Amniotic stem cell (primary cell): ENCODE results near the gene STIM1.
"Not testable (repeated sequence)": the region's sequence is repeated elsewhere in the genome, so short reads cannot be mapped to it uniquely, and the experiment has no call there.

Experiments used
- DNase-seq: peaks from one replicate; lab custom pipeline; 2025; lab: John Stamatoyannopoulos, UW

STIM1 gene

DNA sequence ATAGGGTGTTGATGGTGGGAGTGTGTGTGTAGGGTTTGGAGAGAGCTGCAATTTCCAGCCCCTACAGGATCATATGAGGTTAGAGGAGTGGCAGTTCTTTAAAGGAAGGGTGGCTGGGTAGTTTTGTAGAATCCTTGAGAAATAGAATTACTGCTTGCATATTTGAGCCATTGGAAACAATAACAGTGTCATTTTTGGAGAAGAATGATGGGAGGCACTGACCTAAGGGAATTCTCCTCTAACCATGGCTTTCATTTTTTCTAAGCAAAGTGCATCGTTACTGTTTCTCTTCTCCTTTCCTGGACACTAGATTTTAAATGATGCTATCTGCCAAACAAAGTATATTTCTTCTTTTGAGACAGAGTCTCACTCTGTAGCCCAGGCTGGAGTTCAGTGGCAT is 172.3 kb downstream of the STIM1 start:
- no peak for DNase-seq

DNA sequence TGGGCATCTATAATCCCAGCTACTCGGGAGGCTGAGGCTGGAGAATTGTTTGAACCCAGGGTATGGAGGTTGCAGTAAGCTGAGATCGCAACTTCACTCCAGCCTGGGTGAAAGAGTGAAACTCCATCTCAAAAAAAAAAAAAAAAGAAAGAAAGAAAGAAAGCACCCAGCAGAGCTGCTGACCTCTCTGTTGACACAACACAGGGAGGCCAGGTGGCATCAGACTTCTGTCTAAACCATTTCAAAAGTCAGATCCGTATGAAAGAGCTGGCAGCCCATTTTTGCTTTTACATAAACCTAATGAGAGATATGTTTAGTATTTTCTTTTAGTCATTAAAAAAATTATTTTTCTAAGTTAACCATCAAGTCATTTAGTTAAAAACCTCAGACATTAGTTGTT is 174.7 kb downstream of the STIM1 start:
- no peak for DNase-seq

DNA sequence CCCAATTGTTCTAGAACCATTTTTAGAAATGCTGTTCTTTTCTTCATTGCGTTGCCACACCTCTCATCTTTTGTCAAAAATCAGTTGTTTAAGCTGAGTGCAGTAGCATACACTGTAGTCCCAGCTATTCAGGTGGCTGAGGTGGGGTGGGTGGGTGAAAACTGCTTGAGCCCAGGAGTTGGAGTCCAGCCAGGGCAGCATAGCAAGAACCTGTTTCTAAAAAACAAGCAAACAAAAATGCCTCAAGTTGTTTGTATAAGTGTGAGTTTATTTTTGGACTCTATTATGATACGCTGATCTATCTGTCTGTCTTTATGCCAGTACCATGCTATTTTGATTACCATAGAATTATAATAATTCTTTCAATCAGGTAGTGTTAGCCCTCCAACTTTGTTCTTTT is 176.6 kb downstream of the STIM1 start:
- no peak for DNase-seq

DNA sequence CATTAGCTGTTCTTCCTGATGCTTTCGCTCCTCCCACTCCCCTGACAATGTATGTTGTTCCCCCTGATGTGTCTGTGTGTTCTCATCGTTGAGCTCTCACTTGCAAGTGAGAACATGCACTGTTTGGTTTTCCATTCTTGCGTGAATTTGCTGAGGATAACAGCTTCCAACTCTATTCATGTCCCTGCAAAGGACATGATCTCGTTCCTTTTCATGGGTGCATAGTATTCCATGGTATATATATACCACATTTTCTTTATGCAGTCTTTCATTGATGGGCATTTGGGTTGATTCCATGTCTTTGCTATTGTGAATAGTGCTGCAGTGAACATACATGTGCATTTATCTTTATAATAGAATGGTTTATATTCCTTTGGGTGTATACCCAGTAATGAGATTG is 180.5 kb downstream of the STIM1 start:
- no peak for DNase-seq

DNA sequence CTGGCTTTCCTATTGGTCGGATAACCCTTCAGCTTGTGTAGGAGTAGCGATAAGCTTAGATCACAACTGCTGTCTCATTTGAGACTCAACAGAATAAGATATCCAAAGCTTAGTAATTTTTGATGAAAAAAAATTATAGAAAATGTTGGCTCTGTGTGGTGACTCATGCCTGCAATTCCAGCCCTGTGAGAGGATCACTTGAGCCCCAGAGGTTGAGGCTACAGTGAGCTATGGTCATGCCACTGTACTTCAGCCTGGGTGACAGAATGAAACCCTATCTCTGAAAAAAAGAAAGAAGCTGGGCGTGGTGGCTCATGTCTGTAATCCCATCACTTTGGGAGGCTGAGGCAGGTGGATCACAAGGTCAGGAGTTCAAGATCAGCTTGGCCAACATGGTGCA is 183.5 kb downstream of the STIM1 start:
- DNase-seq, result no peak

DNA sequence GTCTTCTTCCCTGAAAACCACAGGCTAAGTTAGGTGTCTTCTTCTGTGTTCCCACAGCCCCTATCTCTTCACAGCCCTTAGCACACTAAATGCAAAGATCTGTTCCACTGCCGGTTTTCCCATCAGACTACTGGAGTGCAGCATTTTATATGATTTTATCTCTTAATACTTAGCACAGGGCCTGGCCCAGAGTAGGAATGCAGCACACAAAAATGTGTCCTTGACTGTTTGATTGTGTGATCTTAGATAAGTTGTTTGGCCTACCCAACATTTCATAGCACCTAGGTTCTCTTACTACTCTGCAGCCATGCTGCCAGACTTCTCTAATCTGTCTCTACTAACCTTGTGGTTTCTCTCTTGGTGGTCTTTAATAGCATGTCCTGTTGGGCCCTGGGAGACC is 185.0 kb downstream of the STIM1 start:
- no peak for DNase-seq

DNA sequence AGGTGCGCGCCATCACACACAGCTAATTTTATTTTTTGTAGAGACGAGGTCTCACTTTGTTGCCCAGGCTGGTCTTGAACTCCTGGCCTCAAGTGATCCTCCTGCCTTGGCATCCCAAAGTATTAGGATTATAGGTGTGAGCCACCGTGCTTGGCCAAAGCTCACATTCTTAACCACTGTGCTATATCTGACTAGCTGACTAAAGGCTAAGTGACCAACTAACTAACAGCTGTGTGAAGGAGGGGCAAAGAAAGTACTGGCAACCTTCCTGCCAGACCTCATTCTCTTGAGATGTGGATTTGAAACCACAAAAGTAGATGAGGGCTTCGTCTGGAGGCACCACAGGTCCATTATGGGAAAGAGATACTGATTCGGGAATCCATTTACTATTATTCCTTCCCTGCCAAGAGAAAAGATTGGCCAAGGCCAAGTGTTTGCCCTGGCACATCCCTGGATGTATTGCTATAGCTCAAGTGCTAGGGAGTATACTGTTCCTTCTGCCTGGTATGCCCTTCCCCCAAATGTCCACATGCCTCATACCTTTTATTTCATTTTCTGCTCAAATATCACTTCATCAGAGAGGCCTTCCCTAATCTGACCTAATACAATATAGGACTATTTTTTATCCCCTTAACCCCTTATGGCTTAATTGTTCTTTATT is 186.4 kb downstream of the STIM1 start:
- DNase-seq, result no peak

DNA sequence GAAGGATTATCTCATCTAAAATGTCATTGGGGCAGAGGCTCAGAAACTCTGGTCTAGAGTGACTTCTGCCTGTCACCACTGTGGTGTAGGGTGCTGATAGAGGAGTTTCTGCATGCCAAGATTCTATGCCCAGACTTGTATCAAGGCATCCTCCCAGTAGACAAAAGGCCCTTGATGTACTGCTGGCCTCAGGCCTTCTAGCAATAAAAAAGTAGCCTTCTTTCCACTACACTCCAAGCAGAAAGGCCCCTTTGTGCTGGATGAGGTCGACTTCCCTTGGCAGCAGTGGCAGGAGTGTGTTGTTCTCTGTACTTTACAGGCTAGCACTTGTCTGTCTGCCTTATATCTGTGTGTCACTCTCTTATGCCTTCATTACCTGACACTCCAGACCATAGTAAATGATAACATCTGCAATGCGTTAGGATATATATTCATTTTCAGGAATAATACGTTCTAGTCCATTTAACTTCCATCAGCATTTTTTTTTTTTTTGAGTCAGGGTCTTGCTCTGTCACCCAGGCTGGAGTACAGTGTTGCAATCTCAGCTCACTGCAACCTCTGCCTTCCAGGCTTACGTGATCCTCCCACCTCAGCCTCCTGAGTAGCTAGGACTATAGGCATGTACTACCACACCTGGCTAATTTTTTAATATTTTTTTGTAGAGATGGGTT is 189.6 kb downstream of the STIM1 start:
- DNase-seq, result no peak

DNA sequence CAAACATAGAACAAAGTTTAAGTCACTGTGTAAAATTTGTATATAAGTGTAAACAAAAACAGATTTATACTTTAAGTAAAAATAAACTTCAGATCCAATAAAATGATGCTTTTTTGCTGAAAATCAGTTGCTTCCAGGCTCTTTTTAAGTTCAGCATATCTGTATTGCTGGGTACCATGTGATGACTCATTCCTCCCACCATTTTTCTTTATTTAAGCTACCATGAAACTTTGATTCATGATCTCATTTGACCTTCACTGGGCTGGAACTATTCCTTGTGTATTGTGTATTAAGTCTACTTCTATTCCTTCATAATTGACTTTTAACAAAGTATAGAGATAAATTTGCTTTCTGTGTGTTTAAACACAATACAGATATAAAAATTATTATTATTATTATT is 192.9 kb downstream of the STIM1 start:
- no peak for DNase-seq

DNA sequence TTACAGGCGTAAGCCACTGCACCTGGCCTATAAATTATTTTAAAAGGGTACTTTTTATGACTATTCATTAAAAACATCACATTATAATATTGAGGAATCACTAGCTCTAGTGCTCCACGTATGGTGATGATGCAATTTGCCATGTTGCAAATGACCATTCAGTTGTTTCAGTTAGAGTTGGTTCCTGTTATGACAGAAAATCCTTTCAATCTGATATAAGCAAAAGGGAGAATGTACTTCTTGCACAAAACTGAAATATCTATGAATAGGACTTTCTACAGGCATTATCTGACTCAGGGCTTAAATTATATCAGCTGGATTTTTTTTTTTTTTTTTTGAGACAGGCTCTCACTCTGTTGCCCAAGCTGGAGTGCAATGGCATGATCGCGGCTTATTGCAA is 193.5 kb downstream of the STIM1 start:
- no peak for DNase-seq

DNA sequence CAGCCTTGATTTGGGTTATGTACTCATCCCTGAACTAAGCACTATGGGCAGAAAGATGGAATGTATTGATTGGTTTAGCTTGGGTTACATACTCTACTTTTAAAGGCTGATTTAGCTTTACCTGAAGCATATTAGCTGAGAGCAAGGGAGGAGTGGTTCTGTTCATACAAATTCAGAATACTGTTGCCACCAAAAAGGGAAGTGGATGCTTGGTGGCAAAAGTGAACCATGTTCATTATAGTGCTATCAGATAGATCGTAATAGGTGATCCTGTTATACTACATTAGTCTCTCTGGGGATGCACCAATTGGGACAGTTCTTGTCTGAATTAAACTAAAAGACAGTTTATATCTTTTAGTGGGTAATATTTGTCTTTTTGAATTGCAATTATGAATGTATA is 194.7 kb downstream of the STIM1 start:
- no peak for DNase-seq

DNA sequence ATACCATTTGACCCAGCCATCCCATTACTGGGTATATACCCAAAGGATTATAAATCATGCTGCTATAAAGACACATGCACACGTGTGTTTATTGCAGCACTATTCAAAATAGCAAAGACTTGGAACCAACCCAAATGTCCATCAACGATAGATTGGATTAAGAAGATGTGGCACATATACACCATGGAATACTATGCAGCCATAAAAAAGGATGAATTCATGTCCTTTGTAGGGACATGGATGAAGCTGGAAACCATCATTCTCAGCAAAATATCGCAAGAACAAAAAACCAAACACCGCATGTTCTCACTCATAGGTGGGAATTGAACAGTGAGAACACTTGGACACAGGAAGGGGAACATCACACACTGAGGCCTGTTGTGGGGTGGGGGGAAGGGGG is 197.7 kb downstream of the STIM1 start:
- DNase-seq, result not testable (repeated sequence)

DNA sequence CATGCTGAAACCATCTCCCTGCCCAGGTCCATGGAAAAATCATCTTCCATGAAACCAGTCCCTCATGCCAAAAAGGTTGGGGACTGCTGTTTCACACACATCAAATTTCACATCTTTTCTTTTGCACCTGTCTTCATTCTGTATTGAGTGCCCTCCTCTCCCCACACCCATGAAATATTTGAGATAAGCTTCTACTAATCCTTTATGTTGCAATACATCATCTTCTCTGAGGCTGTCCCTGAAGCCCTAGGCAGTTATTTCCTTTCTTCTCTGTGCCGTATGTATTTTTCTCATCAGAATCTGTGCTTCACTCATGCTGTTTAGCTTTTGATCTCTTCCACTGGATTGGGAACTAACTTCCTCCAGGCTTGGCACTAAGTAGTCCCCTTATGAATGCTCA is 199.2 kb downstream of the STIM1 start:
- DNase-seq, result no peak

DNA sequence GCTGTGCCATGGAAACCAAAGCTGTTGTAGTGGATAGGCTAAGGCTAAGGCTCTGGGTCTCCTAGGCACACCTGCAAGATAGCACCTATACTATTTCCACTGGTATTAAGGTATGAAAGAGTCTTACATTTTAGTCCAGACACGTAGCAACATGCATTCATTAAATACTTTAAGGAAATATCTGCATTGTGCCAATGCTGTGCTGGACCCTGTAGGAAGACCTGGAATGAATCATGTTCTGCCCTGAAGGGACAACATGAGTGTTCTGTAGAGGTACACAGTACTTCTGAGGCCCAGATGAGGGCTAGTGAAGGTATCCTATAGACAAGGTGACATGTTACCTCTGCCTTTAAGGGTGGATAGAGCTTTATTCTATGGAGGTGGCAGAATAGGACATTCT is 204.0 kb downstream of the STIM1 start:
- no peak for DNase-seq

DNA sequence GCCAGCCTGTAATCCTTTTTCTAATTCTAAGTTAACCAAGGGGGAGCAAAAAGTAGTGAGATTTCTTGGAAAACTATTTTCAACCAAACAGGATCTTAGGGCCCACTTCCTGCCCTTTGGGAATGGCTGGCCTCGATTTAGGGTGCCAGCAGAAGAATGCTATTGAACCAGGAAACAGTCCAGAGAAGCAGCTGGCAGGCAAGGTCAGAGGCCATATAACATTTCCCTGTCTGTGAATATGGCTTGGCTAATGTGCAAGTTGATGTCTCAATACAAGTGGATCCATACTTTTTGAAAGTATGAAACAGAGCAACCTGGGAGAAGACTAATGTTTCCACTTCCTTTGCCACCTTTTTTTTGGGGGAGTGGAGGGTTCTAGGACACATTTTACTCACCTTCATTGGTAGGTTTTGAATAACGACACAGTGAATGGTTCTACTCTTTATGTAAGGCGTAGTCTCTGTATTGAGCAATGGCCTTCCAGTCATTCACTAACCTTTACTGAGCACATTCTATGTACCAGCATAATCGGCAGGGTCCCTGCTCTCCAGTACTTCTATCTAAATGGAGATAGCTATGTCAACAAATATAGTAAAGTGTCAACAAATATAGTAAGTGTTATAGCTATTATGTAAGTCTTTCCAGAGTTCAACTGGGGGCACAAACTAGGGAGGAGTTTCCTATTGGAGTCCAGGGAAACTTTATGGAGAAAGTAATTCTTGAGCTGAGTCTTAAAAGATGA is 204.9 kb downstream of the STIM1 start:
- no peak for DNase-seq

DNA sequence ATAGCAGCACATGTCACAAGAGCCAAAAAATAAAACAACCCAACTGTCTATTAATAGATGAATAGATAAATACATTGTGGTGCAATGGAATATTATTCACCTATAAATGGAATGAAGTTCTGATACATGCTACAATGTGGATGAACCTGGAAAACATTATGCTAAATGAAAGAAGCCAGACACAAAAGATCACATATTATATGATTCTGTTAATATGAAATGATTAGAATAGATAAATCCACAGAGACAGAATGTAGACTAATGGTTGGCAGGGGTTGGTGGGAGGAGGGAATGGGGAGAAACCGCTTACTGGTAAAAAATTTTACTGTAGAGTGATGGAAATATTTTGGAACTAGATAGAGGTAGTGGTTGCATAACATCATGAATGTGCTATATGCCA is 206.2 kb downstream of the STIM1 start:
- DNase-seq, result no peak

DNA sequence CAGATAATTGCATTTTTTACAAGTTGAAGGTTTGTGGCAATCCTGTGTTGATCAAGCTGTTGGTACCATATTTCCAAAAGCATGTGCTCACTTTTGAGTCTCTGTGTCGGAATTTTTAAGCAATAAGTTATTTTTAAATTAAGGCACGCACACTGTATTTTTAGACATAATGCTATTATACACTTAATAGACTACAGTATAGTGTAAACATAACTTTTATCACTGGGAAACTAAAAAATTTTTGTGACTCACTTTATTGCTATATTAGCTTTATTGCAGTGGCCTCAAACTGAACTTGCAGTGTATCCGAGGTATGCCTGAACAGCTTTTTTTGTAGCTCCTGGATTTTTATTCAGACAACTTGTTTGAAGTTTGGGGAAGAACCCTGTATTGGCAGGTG is 207.9 kb downstream of the STIM1 start:
- no peak for DNase-seq

DNA sequence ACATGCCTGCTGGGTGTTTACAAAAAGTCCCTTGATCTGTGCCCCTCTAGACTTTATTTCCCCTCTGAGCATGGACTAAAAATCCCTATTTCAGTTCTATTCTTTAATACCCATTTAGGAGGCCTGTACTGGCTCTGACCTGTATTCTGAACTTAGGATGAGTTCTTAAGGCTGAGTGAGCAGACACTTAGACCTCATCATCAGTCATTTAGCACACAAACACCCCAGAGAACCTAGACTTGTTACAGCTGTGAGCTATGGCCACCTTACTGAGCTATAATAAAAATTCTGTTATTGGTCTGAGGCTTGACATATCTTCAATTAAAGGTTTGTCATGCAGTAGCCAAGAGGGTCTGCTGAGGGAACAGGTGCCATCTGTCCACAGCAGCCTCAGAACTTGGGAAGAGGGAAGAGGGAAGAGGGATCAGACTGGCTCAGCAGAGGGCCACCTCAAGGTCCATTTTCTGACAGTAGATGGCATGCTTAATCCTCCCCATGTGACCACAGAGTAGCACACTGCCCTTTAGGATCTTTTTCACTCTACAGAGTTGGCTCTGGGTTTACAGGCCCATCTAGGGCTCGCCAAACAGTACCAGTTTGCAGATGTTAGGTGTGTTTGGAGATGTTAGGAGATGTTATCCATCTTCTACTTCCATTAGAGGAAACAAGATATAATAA is 209.0 kb downstream of the STIM1 start:
- no peak for DNase-seq

DNA sequence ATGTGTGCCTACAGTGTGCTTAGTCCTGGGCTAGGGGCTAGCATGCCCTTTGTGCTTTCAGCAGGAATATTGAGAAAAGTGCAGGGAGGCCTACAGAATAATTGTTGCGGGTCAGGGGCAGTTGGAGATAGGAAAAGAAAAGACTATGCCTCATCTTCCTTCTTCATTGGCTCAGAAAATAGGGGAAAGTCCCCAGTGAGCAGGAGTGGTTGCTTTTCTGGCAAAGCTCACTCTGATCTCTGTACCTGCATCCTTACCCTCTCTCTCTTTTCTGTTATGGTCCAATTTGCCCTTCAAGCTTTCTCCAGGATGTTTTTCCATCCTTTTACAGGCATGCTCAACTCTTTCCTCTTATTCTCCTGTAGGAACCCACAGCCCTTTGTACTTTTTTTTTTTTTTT is 209.6 kb downstream of the STIM1 start:
- no peak for DNase-seq

DNA sequence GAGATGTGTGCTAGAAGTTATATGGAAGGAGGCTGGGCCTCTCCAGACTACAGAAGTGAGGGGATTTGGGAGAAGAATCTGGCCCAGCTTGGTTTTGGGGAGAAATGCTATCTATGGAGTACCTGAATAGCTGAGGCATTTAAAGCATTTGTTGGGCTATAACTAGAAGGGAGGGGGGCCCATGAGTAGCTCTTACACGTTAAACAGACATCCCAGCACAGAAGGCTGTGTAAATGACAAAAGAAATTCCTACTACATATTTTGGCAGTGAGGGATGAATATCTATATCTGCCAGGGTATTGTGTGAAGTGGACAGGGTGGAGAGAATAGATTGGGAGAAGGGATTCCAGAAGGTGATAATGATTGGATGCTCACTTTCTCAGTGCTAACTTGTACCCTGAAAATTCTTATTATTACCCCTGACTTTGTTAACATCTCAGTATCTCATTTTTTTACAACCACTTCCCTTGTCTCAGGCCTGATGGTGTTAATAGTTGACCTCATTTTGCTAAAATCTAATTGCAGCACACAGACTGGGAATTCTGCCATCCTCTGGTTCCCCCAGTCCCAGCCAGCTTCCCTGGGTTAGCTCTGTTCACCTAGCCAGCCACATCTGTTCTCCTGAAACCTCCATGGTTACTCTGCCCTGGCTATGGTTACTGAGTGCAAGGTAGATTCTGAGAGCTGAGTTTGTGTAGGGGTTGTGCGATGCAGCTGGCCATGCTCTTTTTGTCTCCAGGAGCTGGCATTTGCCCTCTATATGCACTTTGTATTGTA is 210.3 kb downstream of the STIM1 start:
- no peak for DNase-seq

DNA sequence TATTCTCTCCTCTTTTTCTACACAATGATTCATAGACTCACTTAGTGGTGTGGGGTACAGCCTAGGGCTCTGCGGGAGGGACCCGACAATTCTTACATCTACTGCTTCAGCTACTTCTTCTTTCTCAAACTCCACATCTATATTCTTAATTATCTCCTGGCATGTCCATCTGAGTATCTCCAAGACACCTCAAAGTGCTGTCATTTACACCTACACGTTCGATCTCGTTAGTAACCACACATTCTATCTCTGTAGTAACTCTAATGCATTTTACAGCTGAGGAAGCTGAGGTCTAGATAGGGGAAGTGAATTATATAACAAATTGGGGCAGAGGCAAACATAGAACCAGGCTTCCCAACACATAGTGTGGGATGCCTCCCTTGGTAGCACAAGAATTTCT is 211.4 kb downstream of the STIM1 start:
- DNase-seq, result no peak

DNA sequence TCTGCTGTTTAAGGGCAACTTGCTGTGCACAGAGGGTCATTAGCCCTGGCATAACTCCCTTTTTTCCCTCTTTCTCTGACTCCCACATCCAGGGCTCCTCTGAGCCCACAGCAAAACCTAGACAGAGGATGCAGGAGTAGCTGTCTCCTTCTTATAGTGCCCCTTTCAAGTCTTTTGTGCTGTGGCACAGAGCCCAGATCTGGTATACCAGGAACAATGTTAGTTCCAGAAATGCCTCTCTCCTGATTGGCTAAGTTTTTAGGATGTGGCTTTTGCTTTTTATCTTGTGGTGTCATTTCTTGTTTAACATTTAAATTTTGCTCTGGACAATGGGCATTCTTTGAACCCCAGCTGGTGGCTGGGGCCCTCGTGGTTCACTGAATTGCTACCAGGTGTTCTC is 213.5 kb downstream of the STIM1 start:
- DNase-seq, result no peak
